SK-N-SH (cell line): Measurements from ENCODE around the gene RAD23B.

Source experiments
- JUND ChIP-seq: IDR thresholded peaks from 2 replicates; pipeline ENCODE4 v1.4.0; 2012
- NFIC ChIP-seq: IDR thresholded peaks from 2 replicates; pipeline ENCODE4 v1.4.0; 2012; ENCODE audit warnings: borderline replicate concordance
- RAD21 ChIP-seq: IDR thresholded peaks from 2 replicates; pipeline ENCODE4 v1.6.1; 2012; ENCODE audit warnings: mild to moderate bottlenecking, low read length
- SIN3A ChIP-seq: IDR thresholded peaks from 2 replicates; pipeline ENCODE4 v1.6.1; 2012; ENCODE audit warnings: low read depth, mild to moderate bottlenecking, low read length, moderate library complexity, borderline replicate concordance
- TF ChIP-seq, protein P1 (sequence below): fragments of 200-600 bp; sonication (generic); IDR thresholded peaks from 2 replicates; pipeline ENCODE4 v1.6.1; 2017; ENCODE audit warnings: antibody characterized with exemption, mild to moderate bottlenecking, moderate library complexity
- TF ChIP-seq, protein P2 (sequence below): IDR thresholded peaks from 2 replicates; pipeline ENCODE4 v1.6.1; 2012; ENCODE audit warnings: mild to moderate bottlenecking, low read depth, low read length, moderate library complexity

DNA sequence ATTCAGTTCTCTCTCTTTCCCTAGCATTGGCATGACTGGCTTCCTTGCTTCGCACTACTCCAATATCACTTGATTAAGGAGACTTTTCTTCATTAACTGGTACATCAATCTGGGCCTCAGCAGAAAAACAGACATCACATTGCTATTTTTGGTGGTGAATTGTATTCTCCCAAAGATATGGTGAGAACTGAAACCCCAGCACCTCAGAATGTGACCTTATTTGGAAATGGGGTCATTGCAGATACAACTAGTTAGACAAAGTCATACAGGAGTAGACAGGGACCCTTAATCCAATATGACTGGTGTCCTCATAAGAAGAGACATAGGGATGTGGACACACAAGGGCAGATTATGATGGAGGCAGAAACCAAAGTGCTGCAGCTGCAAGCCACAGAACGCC lies 7.5 kb upstream of the RAD23B start:
- TF ChIP-seq JUND: no peak
- no peak for TF ChIP-seq SIN3A
- no peak for TF ChIP-seq RAD21
- no peak for TF ChIP-seq NFIC
- TF ChIP-seq, protein P1, sequence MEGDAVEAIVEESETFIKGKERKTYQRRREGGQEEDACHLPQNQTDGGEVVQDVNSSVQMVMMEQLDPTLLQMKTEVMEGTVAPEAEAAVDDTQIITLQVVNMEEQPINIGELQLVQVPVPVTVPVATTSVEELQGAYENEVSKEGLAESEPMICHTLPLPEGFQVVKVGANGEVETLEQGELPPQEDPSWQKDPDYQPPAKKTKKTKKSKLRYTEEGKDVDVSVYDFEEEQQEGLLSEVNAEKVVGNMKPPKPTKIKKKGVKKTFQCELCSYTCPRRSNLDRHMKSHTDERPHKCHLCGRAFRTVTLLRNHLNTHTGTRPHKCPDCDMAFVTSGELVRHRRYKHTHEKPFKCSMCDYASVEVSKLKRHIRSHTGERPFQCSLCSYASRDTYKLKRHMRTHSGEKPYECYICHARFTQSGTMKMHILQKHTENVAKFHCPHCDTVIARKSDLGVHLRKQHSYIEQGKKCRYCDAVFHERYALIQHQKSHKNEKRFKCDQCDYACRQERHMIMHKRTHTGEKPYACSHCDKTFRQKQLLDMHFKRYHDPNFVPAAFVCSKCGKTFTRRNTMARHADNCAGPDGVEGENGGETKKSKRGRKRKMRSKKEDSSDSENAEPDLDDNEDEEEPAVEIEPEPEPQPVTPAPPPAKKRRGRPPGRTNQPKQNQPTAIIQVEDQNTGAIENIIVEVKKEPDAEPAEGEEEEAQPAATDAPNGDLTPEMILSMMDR: no peak
- TF ChIP-seq, protein P2, sequence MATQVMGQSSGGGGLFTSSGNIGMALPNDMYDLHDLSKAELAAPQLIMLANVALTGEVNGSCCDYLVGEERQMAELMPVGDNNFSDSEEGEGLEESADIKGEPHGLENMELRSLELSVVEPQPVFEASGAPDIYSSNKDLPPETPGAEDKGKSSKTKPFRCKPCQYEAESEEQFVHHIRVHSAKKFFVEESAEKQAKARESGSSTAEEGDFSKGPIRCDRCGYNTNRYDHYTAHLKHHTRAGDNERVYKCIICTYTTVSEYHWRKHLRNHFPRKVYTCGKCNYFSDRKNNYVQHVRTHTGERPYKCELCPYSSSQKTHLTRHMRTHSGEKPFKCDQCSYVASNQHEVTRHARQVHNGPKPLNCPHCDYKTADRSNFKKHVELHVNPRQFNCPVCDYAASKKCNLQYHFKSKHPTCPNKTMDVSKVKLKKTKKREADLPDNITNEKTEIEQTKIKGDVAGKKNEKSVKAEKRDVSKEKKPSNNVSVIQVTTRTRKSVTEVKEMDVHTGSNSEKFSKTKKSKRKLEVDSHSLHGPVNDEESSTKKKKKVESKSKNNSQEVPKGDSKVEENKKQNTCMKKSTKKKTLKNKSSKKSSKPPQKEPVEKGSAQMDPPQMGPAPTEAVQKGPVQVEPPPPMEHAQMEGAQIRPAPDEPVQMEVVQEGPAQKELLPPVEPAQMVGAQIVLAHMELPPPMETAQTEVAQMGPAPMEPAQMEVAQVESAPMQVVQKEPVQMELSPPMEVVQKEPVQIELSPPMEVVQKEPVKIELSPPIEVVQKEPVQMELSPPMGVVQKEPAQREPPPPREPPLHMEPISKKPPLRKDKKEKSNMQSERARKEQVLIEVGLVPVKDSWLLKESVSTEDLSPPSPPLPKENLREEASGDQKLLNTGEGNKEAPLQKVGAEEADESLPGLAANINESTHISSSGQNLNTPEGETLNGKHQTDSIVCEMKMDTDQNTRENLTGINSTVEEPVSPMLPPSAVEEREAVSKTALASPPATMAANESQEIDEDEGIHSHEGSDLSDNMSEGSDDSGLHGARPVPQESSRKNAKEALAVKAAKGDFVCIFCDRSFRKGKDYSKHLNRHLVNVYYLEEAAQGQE: no peak
